VCaP (cell line): Measurements from ENCODE around the gene PPP1R11.

Experiments
- H3K27ac ChIP-seq: fragments of 450-650 bp; 2 replicates; pipeline ENCODE4 v1.5.1; 2017
- CTCF ChIP-seq: fragments of 450-650 bp; conservative IDR thresholded peaks from 2 replicates; pipeline ENCODE4 v1.5.1; 2017; ENCODE audit warnings: mild to moderate bottlenecking, moderate library complexity

The PPP1R11 gene

GRCh38 chr6:30073489-30074235 is 6.7 kb downstream of the PPP1R11 start:
- 0 out of 2 replicates have a peak, but pooled peaks have one; percentile 8 for TF ChIP-seq CTCF
- H3K27ac ChIP-seq, result no peak overlapping the region

- no peak for TF ChIP-seq CTCF
- no peak overlapping the region for H3K27ac ChIP-seq
Measured at GRCh38 chr6:30074331-30075093, 7.5 kb downstream of the PPP1R11 start.

GRCh38 chr6:30075094-30075789 is 8.2 kb downstream of the PPP1R11 start, which contains the start of gene RNF39:
Gene RNF39 (minus strand): TSS chr6:30075769. CDS start chr6:30075585, 184 bp downstream.
- TF ChIP-seq CTCF, result no peak
- no peak within 1 kb of the TSS for H3K27ac ChIP-seq

- no peak overlapping the region for H3K27ac ChIP-seq
- peak; percentile 61 for TF ChIP-seq CTCF
Measured at GRCh38 chr6:30075790-30076732, 9.1 kb downstream of the PPP1R11 start.

- TF ChIP-seq CTCF, result no peak
- H3K27ac ChIP-seq, result no peak overlapping the region
Measured at GRCh38 chr6:30077218-30077617, 10.2 kb downstream of the PPP1R11 start.

- no peak for TF ChIP-seq CTCF
- no peak overlapping the region for H3K27ac ChIP-seq
Measured at GRCh38 chr6:30087876-30088275, 20.9 kb downstream of the PPP1R11 start.
